Neural cell (in vitro differentiated cells): Measurements from ENCODE around the gene LDLRAD4.

Source experiments
- EP300 ChIP-seq: fragments of 450-650 bp; conservative IDR thresholded peaks from 2 replicates; pipeline ENCODE4 v1.6.1; 2014; ENCODE audit warnings: antibody characterized with exemption, mild to moderate bottlenecking, moderate library complexity; ENCODE audit not compliant: poor library complexity, severe bottlenecking
- EZH2 ChIP-seq: fragments of 200-600, 300-800 bp; shearing (Covaris generic), sonication (generic); IDR thresholded peaks from 2 replicates; pipeline ENCODE4 v1.6.1; 2014; ENCODE audit warnings: antibody characterized with exemption, low read length, borderline replicate concordance, mild to moderate bottlenecking; ENCODE audit not compliant: insufficient read depth, poor library complexity, severe bottlenecking
- MXI1 ChIP-seq: fragments of 450-650 bp; conservative IDR thresholded peaks from 2 replicates; pipeline ENCODE4 v1.6.1; 2014; ENCODE audit warnings: antibody characterized with exemption, mild to moderate bottlenecking; ENCODE audit not compliant: poor library complexity, severe bottlenecking
- POLR2AphosphoS5 ChIP-seq: IDR thresholded peaks from 2 replicates; pipeline ENCODE4 v1.6.1; 2012
- RAD21 ChIP-seq: fragments of 450-650 bp; conservative IDR thresholded peaks from 2 replicates; pipeline ENCODE4 v1.6.1; 2014; ENCODE audit warnings: antibody characterized with exemption, mild to moderate bottlenecking, moderate library complexity
- SMC3 ChIP-seq: fragments of 450-650 bp; conservative IDR thresholded peaks from 2 replicates; pipeline ENCODE4 v1.6.1; 2014; ENCODE audit warnings: antibody characterized with exemption, mild to moderate bottlenecking, moderate library complexity; ENCODE audit not compliant: poor library complexity
- TAF1 ChIP-seq: IDR thresholded peaks from 2 replicates; pipeline ENCODE4 v1.6.1; 2012; ENCODE audit warnings: low read depth
- TF ChIP-seq, protein P1 (sequence below): IDR thresholded peaks from 2 replicates; pipeline ENCODE4 v1.6.1; 2012; ENCODE audit warnings: borderline replicate concordance
- TF ChIP-seq, protein P2 (sequence below): fragments of 450-650 bp; IDR thresholded peaks from 2 replicates; pipeline ENCODE4 v1.5.1; 2014; ENCODE audit warnings: antibody characterized with exemption, mild to moderate bottlenecking, moderate library complexity; ENCODE audit not compliant: poor library complexity, severe bottlenecking

DNA sequence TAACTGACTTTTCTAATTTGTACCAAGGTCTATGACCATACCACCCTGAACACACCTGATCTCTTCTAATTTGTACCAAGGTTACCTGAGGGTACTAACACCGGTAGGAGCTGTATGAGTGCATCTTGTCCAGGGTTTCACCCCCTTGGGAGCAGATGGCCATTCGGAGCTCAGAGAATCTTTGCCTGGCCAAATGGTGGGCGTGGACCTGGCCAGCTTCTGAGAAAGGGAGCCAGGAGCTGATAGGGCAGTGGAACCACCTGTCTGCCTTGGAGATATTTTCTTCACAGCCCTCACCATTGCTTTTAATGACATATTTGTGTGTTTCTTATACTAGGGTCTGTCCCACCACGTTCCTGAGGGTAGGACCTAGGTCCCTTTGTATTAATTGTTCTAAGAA is 188.9 kb downstream of the LDLRAD4 start:
- TF ChIP-seq TAF1, result no peak
- TF ChIP-seq, protein P1, sequence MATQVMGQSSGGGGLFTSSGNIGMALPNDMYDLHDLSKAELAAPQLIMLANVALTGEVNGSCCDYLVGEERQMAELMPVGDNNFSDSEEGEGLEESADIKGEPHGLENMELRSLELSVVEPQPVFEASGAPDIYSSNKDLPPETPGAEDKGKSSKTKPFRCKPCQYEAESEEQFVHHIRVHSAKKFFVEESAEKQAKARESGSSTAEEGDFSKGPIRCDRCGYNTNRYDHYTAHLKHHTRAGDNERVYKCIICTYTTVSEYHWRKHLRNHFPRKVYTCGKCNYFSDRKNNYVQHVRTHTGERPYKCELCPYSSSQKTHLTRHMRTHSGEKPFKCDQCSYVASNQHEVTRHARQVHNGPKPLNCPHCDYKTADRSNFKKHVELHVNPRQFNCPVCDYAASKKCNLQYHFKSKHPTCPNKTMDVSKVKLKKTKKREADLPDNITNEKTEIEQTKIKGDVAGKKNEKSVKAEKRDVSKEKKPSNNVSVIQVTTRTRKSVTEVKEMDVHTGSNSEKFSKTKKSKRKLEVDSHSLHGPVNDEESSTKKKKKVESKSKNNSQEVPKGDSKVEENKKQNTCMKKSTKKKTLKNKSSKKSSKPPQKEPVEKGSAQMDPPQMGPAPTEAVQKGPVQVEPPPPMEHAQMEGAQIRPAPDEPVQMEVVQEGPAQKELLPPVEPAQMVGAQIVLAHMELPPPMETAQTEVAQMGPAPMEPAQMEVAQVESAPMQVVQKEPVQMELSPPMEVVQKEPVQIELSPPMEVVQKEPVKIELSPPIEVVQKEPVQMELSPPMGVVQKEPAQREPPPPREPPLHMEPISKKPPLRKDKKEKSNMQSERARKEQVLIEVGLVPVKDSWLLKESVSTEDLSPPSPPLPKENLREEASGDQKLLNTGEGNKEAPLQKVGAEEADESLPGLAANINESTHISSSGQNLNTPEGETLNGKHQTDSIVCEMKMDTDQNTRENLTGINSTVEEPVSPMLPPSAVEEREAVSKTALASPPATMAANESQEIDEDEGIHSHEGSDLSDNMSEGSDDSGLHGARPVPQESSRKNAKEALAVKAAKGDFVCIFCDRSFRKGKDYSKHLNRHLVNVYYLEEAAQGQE, result no peak
- no peak for TF ChIP-seq RAD21
- TF ChIP-seq EZH2, result no peak
- TF ChIP-seq EP300, result no peak
- TF ChIP-seq, protein P2, sequence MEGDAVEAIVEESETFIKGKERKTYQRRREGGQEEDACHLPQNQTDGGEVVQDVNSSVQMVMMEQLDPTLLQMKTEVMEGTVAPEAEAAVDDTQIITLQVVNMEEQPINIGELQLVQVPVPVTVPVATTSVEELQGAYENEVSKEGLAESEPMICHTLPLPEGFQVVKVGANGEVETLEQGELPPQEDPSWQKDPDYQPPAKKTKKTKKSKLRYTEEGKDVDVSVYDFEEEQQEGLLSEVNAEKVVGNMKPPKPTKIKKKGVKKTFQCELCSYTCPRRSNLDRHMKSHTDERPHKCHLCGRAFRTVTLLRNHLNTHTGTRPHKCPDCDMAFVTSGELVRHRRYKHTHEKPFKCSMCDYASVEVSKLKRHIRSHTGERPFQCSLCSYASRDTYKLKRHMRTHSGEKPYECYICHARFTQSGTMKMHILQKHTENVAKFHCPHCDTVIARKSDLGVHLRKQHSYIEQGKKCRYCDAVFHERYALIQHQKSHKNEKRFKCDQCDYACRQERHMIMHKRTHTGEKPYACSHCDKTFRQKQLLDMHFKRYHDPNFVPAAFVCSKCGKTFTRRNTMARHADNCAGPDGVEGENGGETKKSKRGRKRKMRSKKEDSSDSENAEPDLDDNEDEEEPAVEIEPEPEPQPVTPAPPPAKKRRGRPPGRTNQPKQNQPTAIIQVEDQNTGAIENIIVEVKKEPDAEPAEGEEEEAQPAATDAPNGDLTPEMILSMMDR, result no peak
- no peak for TF ChIP-seq POLR2AphosphoS5
- no peak for TF ChIP-seq SMC3
- no peak for TF ChIP-seq MXI1
